GM08714 (cell line): ENCODE results near the gene SLC1A2.

ENCODE experiments used
- H3K4me3 ChIP-seq: fragments of 200-500 bp; sonication (Bioruptor generic); 2 replicates; pipeline ENCODE4 v1.5.1; 2014; ENCODE audit warnings: mild to moderate bottlenecking, low read length, inconsistent platforms
- ZNF274 ChIP-seq: IDR thresholded peaks from 2 replicates; pipeline ENCODE4 v1.6.1; 2012; ENCODE audit warnings: mild to moderate bottlenecking, low read depth, low read length

The SLC1A2 gene

GRCh38 chr11:35376613-35377012, 42.7 kb downstream of the SLC1A2 start:
- no peak overlapping the region for H3K4me3 ChIP-seq
- no peak for TF ChIP-seq ZNF274

DNA sequence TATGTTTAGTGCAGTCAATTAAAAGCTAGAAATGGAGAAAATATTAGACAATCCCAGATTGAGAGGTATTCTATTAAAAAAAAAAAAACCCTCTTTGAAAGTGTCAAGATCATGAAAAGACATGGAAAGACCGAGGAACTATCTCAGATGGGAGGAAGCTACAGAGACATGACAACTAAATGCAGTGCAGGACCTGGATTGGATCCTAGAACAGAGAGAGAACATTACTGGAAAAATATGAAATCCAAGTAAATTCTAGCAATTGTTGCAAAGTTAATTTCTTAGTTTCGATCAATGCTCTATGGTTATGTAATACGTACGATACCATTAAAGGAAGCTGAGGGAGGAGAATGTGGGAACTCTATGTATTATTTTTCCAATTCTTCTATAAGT, 43.2 kb downstream of the SLC1A2 start:
- TF ChIP-seq ZNF274 = no peak

DNA sequence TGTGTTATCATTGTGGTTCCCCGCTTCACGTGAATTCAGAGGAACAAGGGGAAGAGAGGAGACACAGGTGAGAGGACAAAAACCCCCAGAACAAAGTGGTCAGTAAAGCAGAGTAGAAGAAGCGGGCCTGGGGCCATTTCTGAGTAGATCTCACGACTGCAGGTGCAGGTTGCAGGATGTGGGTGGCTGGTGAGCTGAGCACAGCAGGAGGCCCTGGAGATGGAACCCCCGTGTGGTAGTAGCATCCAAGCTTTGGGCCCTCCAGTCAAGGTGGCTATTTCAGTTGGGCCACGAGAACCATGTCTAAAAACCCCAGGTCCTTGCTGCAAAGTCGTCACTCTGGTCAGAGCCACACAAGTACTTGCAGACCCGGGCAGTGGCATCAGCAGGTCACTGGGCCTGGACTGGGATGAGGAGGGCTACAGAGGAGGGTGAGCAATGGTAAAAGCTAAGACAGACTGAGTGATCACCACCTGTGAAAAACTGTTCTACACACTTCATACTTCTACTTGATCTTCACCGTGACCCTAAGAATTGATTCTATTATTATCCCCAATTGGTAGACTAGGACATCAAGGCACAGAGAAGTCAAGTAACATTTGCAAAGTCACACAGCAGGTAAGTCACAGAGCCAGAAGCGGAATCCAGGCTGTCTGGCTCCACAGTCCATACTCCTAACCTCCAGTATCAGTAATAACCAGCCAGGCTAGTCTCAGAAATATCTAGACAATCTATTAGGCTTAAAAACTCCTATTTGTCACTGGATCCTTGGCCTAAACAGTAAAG, 43.8 kb downstream of the SLC1A2 start:
- no peak overlapping the region for H3K4me3 ChIP-seq
- TF ChIP-seq ZNF274 = no peak

More for the DNA sequence above, 43.2 kb downstream of the SLC1A2 start:
- H3K4me3 ChIP-seq = no peak overlapping the region

GRCh38 chr11:35373284-35373933, 45.9 kb downstream of the SLC1A2 start:
- H3K4me3 ChIP-seq = no peak overlapping the region
- TF ChIP-seq ZNF274 = no peak

GRCh38 chr11:35372565-35373283, 46.6 kb downstream of the SLC1A2 start:
- TF ChIP-seq ZNF274 = no peak
- no peak overlapping the region for H3K4me3 ChIP-seq

- no peak overlapping the region for H3K4me3 ChIP-seq
- TF ChIP-seq ZNF274 = no peak
These were observed 51.9 kb downstream of the SLC1A2 start for GRCh38 chr11:35367491-35367890.

DNA sequence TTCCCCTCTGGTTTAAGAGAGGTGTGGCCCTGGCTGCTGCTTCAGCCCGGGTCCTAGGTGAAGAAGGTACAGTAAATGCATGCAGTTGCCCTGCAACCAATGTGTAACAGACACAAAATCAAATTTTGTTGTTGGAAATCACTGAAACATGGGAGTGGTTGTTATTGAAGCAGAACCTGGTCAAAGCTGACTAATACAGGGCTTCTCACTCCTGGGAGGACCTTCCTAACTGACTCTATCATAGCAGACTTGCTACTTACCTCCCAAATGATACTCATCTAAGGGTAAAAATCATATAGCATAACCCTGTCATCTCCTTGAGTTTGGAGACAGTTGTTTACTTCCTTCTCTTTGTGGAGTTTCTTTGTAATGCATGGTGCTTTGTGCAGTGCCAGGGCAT, 52.6 kb downstream of the SLC1A2 start:
- no peak for TF ChIP-seq ZNF274
- H3K4me3 ChIP-seq = no peak overlapping the region

GRCh38 chr11:35365961-35366360, 53.4 kb downstream of the SLC1A2 start:
- TF ChIP-seq ZNF274 = no peak

GRCh38 chr11:35365395-35365794, 54.0 kb downstream of the SLC1A2 start:
- no peak overlapping the region for H3K4me3 ChIP-seq
- no peak for TF ChIP-seq ZNF274

More at GRCh38 chr11:35365961-35366360, 53.4 kb downstream of the SLC1A2 start:
- no peak overlapping the region for H3K4me3 ChIP-seq

DNA sequence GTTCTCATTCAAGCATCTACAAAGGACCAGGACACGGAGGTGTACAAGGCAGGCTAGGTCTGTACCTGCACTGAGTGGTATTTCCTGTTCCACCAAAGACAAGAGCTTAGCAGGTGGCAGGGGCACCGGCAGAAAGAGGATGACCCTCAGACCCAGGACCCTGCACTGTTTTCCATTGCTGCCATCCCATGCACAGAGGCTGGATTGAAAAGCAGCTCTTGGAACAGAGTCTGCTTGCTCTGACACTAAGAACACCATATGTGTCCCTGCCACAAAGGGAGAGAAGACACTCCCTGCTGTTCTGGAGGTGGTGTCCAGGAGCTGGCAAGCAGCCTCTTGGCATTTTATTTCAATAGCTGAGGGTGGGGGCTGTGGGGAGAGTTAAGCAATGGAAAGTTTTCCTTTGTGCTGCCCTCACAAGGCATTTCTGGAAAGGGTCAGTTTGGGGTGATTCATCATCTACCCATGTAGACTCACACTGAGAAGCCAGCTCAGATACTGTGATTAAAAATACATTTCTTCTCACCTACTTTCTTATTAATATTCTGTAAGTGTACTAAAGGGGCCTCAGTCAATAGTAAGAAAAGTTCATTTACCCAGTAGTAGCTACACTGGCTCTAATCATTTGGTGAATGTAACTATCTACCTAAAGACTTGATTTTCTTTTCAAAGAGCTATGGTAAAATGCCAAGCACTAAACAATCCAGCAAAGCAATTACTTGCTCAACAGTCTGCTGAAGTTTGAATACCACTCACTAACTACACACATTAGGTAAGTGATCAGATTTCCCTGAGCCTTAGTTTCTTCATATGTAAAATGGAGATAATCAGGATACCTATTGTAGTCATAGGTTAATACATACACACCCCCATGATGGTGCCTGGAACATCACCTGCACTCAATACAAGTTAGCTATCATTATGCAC, 55.2 kb downstream of the SLC1A2 start:
- no peak overlapping the region for H3K4me3 ChIP-seq
- TF ChIP-seq ZNF274 = no peak

DNA sequence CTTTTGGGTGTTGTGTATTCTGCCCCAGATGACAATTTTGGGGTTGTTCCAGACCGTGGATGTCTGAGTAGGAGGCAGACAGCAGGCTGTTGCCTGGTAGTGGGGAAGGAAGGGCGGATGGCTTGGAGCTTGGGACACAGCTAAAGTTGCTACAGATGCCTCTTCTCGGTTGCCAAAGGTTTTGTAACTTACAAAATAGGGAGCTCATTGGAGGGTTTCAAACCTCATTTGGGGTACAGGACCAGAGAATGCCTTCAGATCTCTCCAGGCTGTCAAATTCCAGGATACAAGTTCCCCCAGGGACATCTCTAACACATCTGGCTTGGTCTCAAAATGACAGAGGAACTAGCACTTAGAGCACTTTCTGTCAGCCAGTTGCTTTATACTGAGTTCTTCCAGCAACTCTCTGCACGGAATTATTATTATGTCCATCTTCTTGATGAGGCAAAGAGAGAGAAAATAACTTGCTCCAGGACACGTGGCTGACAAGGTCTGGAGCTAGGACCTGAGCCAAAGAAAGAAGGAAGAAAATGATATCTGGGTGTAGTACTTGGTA, 56.0 kb downstream of the SLC1A2 start:
- TF ChIP-seq ZNF274 = no peak
- no peak overlapping the region for H3K4me3 ChIP-seq

- no peak overlapping the region for H3K4me3 ChIP-seq
- TF ChIP-seq ZNF274 = no peak
These were observed 56.8 kb downstream of the SLC1A2 start for GRCh38 chr11:35362521-35362980.

DNA sequence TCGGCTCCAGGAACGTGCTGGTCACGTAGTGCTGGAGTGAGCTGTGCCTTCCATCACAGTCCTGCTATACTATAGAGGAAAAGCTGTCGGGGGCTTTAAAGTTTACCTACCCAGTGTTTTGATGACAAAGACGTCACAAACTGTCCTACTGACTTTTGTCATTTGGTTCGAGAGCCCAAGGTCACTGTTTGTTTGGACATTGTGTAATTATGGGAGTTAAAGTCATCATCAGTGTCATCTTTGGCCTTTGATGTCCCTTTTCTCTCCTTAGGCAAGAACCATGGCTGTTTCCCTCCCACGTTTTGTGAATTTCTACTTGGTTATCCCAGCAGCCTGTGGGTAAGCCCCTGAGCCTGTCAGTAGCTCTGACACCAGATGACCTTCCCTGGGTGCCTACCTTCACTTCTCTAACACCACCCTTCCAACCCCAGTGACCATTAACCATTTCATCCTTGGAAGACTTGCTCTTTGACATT, 59.3 kb downstream of the SLC1A2 start:
- no peak overlapping the region for H3K4me3 ChIP-seq
- TF ChIP-seq ZNF274 = no peak
